Measurements from ENCODE around the gene FOXA3. TPM values are rescaled to one million over a fixed set of nuclear protein-coding genes. Genes with fewer than 3 reads are reported as not detected.
"Not testable (repeated sequence)": the region's sequence is repeated elsewhere in the genome, so short reads cannot be mapped to it uniquely, and the experiment has no call there.

FOXA3 gene
- total RNA-seq, 1 donor from 2014 or later: 0.68 TPM

DNA sequence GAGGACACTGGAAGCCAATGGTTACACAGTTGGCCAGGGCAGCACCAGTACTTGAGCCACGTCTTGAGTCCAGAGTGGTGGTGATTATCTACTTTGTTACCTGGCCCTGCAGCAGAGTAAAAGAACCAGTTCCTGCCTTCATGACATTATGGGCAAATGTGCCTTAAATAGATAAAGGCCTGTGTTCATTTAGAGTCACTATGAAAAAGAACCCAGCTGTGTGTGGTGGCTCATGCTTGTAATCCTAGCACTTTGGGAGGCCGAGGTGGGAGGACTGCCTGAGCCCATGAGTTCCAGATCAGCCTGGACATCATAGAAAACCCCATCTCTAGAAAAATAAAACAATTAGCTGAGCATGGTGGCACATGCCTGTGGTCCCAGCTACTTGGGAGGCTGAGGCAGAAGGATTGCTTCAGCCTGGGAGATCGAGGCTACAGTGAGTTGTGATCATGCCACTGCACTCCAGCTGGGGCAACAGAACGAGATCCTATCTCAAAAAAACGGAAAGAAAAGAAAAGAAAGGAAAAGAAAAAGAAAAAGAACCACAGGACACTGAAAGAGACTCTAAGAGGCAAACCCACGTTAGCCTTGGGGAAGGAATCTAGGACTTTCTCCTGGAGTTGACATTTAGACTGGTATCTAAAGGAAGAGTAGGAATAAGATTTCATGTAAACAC, 25.2 kb downstream of the FOXA3 start:
- ATAC-seq (no peak), DNase-seq (no peak)
- Histone ChIP-seq H3K4me3 (no peak overlapping the region), H3K9me3 (no peaks in the 10 kb centered on the region), H3K36me3 (peaks cover 7% of the 10 kb centered on the region), H3K27me3 (ENCODE audit: low read depth) (no peaks in the 10 kb centered on the region), H3K4me1 (peaks cover 22% of the 10 kb centered on the region), H3K27ac (no peak overlapping the region)
- intact Hi-C loops (cut with DNase I): no loop called here
- TF ChIP-seq, protein P1, sequence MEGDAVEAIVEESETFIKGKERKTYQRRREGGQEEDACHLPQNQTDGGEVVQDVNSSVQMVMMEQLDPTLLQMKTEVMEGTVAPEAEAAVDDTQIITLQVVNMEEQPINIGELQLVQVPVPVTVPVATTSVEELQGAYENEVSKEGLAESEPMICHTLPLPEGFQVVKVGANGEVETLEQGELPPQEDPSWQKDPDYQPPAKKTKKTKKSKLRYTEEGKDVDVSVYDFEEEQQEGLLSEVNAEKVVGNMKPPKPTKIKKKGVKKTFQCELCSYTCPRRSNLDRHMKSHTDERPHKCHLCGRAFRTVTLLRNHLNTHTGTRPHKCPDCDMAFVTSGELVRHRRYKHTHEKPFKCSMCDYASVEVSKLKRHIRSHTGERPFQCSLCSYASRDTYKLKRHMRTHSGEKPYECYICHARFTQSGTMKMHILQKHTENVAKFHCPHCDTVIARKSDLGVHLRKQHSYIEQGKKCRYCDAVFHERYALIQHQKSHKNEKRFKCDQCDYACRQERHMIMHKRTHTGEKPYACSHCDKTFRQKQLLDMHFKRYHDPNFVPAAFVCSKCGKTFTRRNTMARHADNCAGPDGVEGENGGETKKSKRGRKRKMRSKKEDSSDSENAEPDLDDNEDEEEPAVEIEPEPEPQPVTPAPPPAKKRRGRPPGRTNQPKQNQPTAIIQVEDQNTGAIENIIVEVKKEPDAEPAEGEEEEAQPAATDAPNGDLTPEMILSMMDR (IDR thresholded peaks at IDR 0.05): no peak

DNA sequence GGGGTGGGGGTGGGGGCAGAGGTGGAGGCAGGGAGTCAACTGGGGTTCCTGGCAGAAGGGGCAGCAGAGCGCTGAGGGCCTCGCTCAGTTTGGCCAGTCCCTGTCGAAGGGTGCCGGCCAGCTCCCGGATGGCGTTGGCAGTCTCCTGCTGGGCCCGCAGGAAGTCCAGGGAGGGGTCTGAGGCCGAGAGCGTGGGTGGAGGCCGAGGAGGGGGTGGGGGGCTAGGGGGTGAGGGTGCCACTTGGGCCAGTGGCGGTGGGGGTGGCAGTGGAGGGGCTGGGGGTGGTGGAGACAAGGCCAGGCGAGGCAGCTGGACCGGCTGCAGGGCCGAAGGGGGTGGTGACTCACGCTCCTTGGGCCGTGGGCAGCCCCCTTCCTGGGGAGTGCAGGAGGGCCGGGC, 26.8 kb downstream of the FOXA3 start:
- Histone ChIP-seq H3K4me3 (no peak overlapping the region), H3K4me1 (peaks cover 9% of the 10 kb centered on the region), H3K36me3 (peaks cover 19% of the 10 kb centered on the region), H3K27ac (no peak overlapping the region), H3K9me3 (no peaks in the 10 kb centered on the region), H3K27me3 (ENCODE audit: low read depth) (no peaks in the 10 kb centered on the region)
- DNase-seq: no peak
- TF ChIP-seq, protein P1 (IDR thresholded peaks at IDR 0.05): no peak
- ATAC-seq: no peak
- intact Hi-C loops (cut with DNase I): no loop called here

DNA sequence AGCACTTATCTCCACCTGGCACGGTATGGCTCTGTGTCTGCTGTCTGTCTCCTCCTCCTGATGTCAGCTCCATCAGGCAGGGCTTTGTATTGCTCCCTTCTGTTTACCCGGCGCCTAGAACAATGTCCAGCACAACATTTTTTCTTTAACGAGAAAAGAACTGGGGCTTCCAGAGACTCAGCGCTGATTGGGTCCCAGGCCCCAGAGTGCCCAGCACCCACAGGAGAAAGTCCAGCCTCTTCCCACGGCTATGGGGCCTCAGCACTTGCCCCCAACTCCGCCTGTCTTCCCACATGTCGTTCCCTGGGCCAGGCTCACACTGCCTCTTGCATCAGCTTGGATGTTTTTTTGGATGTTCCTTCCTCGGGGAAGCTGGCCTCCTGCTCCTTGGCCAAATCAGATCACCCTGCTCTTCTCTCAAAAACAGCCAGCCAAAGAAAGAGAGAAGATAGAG, 31.4 kb downstream of the FOXA3 start:
- no peaks in the 10 kb centered on the region for H3K9me3 ChIP-seq
- H3K27ac ChIP-seq: no peak overlapping the region
- H3K4me3 ChIP-seq: no peak overlapping the region
- H3K27me3 ChIP-seq (ENCODE audit: low read depth): no peaks in the 10 kb centered on the region
- TF ChIP-seq, protein P1 (IDR thresholded peaks at IDR 0.05): no peak
- peaks cover 2% of the 10 kb centered on the region for H3K4me1 ChIP-seq
- DNase-seq (no peak), ATAC-seq (no peak)
- H3K36me3 ChIP-seq: peaks cover 59% of the 10 kb centered on the region
- intact Hi-C loops (cut with DNase I): no loop called here

DNA sequence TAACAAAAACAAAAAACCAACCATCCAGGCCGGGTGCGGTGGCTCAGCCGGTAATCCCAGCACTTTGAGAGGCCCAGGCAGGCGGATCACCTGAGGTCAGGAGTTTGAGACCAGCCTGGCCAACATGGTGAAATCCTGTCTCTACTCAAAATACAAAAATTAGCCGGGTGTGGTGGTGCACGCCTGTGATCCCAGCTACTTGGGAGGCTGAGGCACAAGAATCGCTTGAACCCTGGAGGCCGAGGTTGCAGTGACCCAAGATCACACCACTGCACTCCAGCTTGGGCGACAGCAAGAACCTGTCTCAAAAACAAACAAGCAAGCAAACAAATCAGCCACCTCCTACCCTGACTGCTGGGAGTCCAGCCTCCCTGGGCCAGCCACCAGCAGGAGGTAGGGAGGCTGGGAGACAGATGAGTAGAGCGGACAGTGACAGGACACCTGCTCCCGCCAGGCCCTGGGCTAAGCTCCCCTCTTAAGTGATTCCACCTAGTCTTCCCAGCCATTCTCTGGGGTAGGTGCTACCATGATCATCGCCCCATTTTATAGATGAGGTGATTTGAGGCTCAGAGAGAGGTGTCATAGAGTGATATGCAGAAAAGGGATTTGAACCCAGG, 32.0 kb downstream of the FOXA3 start:
- ATAC-seq; H3K27ac ChIP-seq; H3K27me3 ChIP-seq (ENCODE audit: low read depth); DNase-seq; intact Hi-C loops (cut with DNase I); H3K9me3 ChIP-seq; H3K4me1 ChIP-seq; H3K4me3 ChIP-seq: not testable (repeated sequence)
- H3K36me3 ChIP-seq: peaks cover 62% of the 10 kb centered on the region

DNA sequence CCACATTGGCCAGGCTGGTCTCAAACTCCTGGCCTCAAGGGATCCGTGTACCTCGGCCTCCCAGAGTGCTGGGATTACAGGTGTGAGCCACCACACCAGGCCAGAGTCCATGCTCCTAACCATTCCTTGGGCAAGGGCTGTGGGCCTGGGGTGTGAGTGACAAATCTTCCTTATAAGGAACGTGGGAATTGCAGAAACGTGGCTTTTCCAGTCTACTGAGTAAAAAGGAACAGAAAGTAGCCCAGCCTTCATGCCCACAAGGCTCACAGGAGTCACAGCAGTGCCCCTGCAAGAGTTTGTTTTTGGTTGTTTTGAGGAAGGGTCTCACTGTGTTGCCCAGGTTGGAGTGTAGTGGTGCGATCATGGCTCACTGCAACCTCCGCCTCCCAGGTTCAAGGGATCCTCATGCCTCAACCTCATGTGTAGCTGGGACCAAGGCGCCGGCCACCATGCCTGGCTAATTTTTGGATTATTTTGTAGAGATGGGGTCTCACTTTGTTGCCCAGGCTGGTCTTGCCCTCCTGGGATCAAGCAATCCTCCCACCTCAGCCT, 33.2 kb downstream of the FOXA3 start:
- ATAC-seq (no peak), DNase-seq (no peak)
- Histone ChIP-seq H3K27ac (no peak overlapping the region), H3K4me1 (peaks cover 12% of the 10 kb centered on the region), H3K36me3 (peaks cover 62% of the 10 kb centered on the region), H3K9me3 (no peaks in the 10 kb centered on the region), H3K27me3 (ENCODE audit: low read depth) (no peaks in the 10 kb centered on the region), H3K4me3 (no peak overlapping the region)
- intact Hi-C loops (cut with DNase I): no loop called here
- TF ChIP-seq, protein P1 (IDR thresholded peaks at IDR 0.05): no peak

DNA sequence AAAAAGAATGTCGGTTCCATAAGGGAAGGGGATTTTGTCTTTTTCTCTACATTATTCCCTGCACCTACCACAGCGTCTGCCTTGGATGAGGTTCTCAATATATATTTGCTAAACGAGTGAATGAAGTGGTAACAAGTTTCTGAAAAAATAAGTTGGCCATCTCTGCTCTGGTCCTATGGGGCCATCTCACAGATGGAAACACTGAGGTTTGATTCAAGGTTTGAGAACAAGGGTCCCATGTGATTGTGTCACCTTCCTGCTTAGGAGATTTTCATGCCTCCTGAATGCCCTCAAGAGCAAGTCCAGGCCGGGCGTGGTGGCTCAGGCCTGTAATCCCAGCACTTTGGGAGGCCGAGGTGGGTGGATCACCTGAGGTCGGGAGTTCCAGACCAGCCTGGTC, 35.1 kb downstream of the FOXA3 start:
- TF ChIP-seq, protein P1 (IDR thresholded peaks at IDR 0.05): no peak
- peaks cover 59% of the 10 kb centered on the region for H3K36me3 ChIP-seq
- no peak overlapping the region for H3K4me3 ChIP-seq
- DNase-seq (no peak), ATAC-seq (no peak)
- H3K27ac ChIP-seq: no peak overlapping the region
- no peaks in the 10 kb centered on the region for H3K27me3 ChIP-seq (ENCODE audit: low read depth)
- H3K4me1 ChIP-seq: peaks cover 19% of the 10 kb centered on the region
- no peaks in the 10 kb centered on the region for H3K9me3 ChIP-seq
- intact Hi-C loops (cut with DNase I): no loop called here

Data from lower lobe of right lung (tissue), 2 donors.